ENCODE data around the gene ADAT2.

Gene ADAT2

GRCh38 chr6:143441010-143441409 is 9.5 kb downstream of the ADAT2 start:
- DNase-seq = no peak

- no peak for DNase-seq
Observed at GRCh38 chr6:143432588-143432987, 17.9 kb downstream of the ADAT2 start.

- no peak for DNase-seq
Observed at GRCh38 chr6:143431226-143431625, 19.3 kb downstream of the ADAT2 start.

- DNase-seq = no peak
Observed at GRCh38 chr6:143429970-143430369, 20.5 kb downstream of the ADAT2 start.

- DNase-seq = peak in 1 of 2 donors; percentile 51
Observed at GRCh38 chr6:143427109-143427817, 23.2 kb downstream of the ADAT2 start.

- no peak for DNase-seq
Observed at GRCh38 chr6:143426026-143426425, 24.5 kb downstream of the ADAT2 start.

GRCh38 chr6:143419526-143419925 is 31.0 kb downstream of the ADAT2 start:
- DNase-seq = no peak

GRCh38 chr6:143414769-143415168 is 35.7 kb downstream of the ADAT2 start:
- DNase-seq = no peak

GRCh38 chr6:143410859-143411270 is 39.6 kb downstream of the ADAT2 start:
- DNase-seq = no peak

GRCh38 chr6:143408787-143409162 is 41.7 kb downstream of the ADAT2 start:
- DNase-seq = no peak

- DNase-seq = no peak
Observed at GRCh38 chr6:143408151-143408786, 42.2 kb downstream of the ADAT2 start.

- DNase-seq = no peak
Observed at GRCh38 chr6:143406673-143407072, 43.8 kb downstream of the ADAT2 start.

GRCh38 chr6:143405373-143406154 is 44.9 kb downstream of the ADAT2 start:
- no peak for DNase-seq

- no peak for DNase-seq
Observed at GRCh38 chr6:143402721-143403336, 47.7 kb downstream of the ADAT2 start.

- DNase-seq = no peak
Observed at GRCh38 chr6:143401636-143402370, 48.7 kb downstream of the ADAT2 start.

- DNase-seq = no peak
Observed at GRCh38 chr6:143401068-143401446, 49.4 kb downstream of the ADAT2 start.

- DNase-seq = peak in 1 of 2 donors; percentile 7
Observed at GRCh38 chr6:143400258-143401067, 50.0 kb downstream of the ADAT2 start.

- no peak for DNase-seq
Observed at GRCh38 chr6:143399775-143400174, 50.7 kb downstream of the ADAT2 start.

- DNase-seq = no peak
Observed at GRCh38 chr6:143399176-143399575, 51.3 kb downstream of the ADAT2 start.

- DNase-seq = no peak
Observed at GRCh38 chr6:143397227-143398222, 53.0 kb downstream of the ADAT2 start.

Measured in bone marrow (tissue), 2 donors.